Uterus (tissue), 2 donors: ENCODE results near the gene OTUB2.

Experiments used
- POLR2A ChIP-seq, 2 donors: fragments of 450-650 bp; IDR thresholded peaks; one replicate each; pipeline ENCODE4 v1.6.1; 2016; ENCODE audit warnings: antibody characterized with exemption in 2 of 2, mild to moderate bottlenecking in 1 of 2, moderate library complexity in 1 of 2
- TF ChIP-seq, protein P1 (sequence below), 4 experiments: fragments of 200-600 bp in 2 of 4; fragments of 450-650 bp in 2 of 4; sonication (generic) in 2 of 4; IDR thresholded peaks; one replicate each; pipeline ENCODE4 v1.5.1; 2016 to 2019; ENCODE audit warnings: antibody characterized with exemption in 4 of 4, mild to moderate bottlenecking in 2 of 4, moderate library complexity in 1 of 4

DNA sequence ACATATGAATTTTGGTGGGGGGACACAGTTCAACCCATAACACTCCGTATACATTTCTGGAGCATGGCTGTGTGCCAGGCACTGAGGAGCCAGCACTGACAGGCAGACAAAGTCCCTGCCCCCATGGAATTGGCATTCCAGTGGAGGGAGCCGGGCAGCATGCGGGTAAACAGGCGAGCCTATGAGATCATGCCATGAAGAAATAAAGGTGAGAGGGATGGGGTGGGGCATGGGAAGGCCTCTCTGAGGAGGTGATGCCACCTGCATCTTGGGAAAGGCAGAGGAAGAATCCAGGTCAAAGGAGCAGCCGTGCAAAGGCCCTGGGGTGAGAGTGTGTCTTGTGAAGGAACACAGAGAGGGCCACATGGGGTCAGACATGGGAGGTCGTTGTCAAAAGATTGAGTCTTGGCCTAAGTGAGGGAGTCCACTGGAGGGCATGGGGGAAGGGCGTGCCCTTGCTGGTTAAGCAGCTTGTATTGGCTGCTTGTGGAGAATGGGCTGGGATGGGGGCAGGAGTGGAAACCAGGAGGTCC is 3.6 kb downstream of the OTUB2 start:
- TF ChIP-seq, protein P1, sequence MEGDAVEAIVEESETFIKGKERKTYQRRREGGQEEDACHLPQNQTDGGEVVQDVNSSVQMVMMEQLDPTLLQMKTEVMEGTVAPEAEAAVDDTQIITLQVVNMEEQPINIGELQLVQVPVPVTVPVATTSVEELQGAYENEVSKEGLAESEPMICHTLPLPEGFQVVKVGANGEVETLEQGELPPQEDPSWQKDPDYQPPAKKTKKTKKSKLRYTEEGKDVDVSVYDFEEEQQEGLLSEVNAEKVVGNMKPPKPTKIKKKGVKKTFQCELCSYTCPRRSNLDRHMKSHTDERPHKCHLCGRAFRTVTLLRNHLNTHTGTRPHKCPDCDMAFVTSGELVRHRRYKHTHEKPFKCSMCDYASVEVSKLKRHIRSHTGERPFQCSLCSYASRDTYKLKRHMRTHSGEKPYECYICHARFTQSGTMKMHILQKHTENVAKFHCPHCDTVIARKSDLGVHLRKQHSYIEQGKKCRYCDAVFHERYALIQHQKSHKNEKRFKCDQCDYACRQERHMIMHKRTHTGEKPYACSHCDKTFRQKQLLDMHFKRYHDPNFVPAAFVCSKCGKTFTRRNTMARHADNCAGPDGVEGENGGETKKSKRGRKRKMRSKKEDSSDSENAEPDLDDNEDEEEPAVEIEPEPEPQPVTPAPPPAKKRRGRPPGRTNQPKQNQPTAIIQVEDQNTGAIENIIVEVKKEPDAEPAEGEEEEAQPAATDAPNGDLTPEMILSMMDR (IDR thresholded peaks at IDR 0.05): no peak
- no peak for TF ChIP-seq POLR2A (IDR thresholded peaks at IDR 0.05)
